Measurements from ENCODE around the gene RET.

The RET gene

DNA sequence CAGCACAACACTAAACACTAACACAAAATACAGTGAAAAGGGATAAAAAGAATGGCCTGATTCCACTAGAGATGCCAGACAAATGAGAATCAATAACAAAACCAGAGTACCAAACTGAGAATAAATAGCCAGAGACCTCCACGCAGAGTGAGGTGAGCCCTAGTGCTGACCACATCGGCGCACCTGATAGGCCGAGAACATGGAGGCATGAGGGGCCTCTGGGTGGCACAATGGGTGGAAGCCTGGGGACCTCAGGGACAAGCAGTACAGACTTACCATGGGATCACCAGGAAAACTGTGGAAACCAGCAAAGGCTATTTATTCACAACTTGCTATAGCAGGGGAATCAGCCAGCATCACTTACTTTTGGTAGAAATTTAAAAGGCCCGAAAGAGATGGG is 59.6 kb downstream of the RET start:
- ATAC-seq (ENCODE audit: low read depth) (no peak), DNase-seq (ENCODE audit: low spot score) (no peak)
- TF ChIP-seq, protein P1, sequence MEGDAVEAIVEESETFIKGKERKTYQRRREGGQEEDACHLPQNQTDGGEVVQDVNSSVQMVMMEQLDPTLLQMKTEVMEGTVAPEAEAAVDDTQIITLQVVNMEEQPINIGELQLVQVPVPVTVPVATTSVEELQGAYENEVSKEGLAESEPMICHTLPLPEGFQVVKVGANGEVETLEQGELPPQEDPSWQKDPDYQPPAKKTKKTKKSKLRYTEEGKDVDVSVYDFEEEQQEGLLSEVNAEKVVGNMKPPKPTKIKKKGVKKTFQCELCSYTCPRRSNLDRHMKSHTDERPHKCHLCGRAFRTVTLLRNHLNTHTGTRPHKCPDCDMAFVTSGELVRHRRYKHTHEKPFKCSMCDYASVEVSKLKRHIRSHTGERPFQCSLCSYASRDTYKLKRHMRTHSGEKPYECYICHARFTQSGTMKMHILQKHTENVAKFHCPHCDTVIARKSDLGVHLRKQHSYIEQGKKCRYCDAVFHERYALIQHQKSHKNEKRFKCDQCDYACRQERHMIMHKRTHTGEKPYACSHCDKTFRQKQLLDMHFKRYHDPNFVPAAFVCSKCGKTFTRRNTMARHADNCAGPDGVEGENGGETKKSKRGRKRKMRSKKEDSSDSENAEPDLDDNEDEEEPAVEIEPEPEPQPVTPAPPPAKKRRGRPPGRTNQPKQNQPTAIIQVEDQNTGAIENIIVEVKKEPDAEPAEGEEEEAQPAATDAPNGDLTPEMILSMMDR (IDR thresholded peaks at IDR 0.05; ENCODE audit: poor library complexity, severe bottlenecking), result no peak
- no peaks in the 10 kb centered on the region for H3K27me3 ChIP-seq (ENCODE audit: insufficient read depth, poor library complexity, severe bottlenecking)
- H3K9me3 ChIP-seq (ENCODE audit: severe bottlenecking), result no peaks in the 10 kb centered on the region
- no peak overlapping the region for H3K27ac ChIP-seq (ENCODE audit: poor library complexity, severe bottlenecking)
- H3K4me3 ChIP-seq (ENCODE audit: severe bottlenecking), result no peak overlapping the region
- H3K4me1 ChIP-seq (ENCODE audit: insufficient read depth, poor library complexity, severe bottlenecking), result peaks cover 16% of the 10 kb centered on the region
- H3K36me3 ChIP-seq (ENCODE audit: low read depth), result no peaks in the 10 kb centered on the region

DNA sequence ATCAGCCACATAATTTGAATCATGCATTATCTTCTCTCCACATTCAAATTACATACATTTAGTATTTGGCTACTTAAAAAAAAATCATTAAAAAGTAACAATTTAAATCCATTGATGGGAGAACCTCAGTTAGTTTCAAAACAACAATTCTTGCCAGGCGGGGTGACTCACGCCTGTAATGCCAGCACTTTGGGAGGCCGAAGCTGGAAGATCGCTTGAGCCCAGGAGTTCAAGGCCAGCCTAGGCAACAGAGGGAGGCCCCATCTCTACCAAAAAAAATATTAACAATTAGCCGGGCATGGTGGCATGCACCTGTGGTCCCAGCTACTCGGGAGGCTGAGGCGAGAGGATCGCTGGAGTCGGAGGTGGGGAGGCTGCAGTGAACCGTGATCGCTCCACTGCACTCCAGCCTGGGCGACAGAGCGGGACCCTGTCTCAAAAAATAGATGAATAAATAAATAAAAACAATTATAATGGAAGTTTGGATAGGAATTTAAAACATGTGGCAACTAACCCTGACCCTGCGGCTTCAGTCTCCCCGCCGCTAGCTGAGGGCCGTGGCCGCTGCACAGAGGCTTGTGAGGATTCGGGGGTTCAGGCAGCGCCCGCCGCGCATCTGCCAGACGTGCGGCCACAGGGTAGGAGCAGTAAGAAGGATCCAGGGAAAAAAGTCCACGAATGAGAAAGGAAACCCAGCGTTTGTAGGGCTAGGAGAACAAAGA is 60.3 kb downstream of the RET start:
- Histone ChIP-seq H3K27ac (ENCODE audit: poor library complexity, severe bottlenecking) (peak overlapping the region; percentile 83), H3K9me3 (ENCODE audit: severe bottlenecking) (no peaks in the 10 kb centered on the region), H3K4me1 (ENCODE audit: insufficient read depth, poor library complexity, severe bottlenecking) (peaks cover 16% of the 10 kb centered on the region), H3K36me3 (ENCODE audit: low read depth) (no peaks in the 10 kb centered on the region), H3K27me3 (ENCODE audit: insufficient read depth, poor library complexity, severe bottlenecking) (no peaks in the 10 kb centered on the region), H3K4me3 (ENCODE audit: severe bottlenecking) (peak overlapping the region; percentile 98)
- TF ChIP-seq, protein P1 (IDR thresholded peaks at IDR 0.05; ENCODE audit: poor library complexity, severe bottlenecking), result no peak
- ATAC-seq (ENCODE audit: low read depth) (no peak; the same call in 2 of the 3 replicates), DNase-seq (ENCODE audit: low spot score) (no peak)

- Histone ChIP-seq H3K36me3 (ENCODE audit: low read depth) (no peaks in the 10 kb centered on the region), H3K27me3 (ENCODE audit: insufficient read depth, poor library complexity, severe bottlenecking) (no peaks in the 10 kb centered on the region), H3K27ac (ENCODE audit: poor library complexity, severe bottlenecking) (peak overlapping the region; percentile 83), H3K4me3 (ENCODE audit: severe bottlenecking) (peak overlapping the region; percentile 98), H3K9me3 (ENCODE audit: severe bottlenecking) (no peaks in the 10 kb centered on the region), H3K4me1 (ENCODE audit: insufficient read depth, poor library complexity, severe bottlenecking) (peaks cover 16% of the 10 kb centered on the region)
- no peak for DNase-seq (ENCODE audit: low spot score)
- TF ChIP-seq, protein P1 (IDR thresholded peaks at IDR 0.05; ENCODE audit: poor library complexity, severe bottlenecking), result no peak
- ATAC-seq (ENCODE audit: low read depth), result peak; percentile 8; the same call in 1 of the 3 replicates
Measured at GRCh38 chr10:43137717-43138020, 60.8 kb downstream of the RET start.

DNA sequence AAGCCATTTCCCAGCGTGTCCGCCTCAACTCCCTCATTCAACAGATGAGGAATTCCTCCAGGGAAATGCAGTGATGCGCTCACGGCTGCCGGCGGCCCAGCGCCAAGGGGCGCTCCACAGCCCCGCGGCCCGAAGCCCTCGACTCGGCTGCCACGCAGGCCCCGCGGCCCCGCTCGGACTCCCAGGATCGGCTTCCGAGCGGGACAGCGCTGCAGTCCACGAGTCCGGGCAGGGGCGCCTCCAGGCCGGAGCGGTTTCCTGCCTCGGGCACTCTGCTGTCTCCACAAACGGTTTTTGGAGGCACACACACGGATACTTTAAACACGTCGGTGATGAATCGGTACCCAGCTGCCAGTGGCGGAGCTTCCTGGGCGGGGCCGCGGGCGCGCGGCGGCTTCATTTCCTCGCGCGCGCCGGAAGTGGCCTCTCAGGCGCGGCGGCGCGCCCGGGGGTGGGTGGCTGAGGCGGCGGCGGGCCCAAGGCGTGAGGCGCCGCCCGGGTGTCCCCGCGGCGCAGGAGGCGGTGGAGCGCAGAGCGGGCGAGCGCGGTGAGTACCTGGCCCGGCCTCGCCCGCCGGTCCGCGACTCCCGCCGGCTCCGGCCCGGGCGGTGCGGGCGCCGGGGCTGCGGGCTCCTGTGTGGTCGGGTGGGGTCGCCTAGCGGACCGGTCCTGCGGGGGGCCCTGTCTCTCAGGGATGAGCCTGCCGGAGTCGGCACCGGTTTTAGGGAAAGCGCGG is 61.3 kb downstream of the RET start, which contains the start of gene CSGALNACT2:
Gene CSGALNACT2, plus strand, starts transcription at position 425 of the 736 bp plus-strand sequence. CDS start 16,705 bp downstream, outside the sequence.
- H3K27ac ChIP-seq (ENCODE audit: poor library complexity, severe bottlenecking), result peak within 1 kb of the TSS; percentile 83
- DNase-seq (ENCODE audit: low spot score) (peak; percentile 82), ATAC-seq (ENCODE audit: low read depth) (peak; percentile 65)
- no peaks in the 10 kb centered on the region for H3K27me3 ChIP-seq (ENCODE audit: insufficient read depth, poor library complexity, severe bottlenecking)
- H3K9me3 ChIP-seq (ENCODE audit: severe bottlenecking), result no peaks in the 10 kb centered on the region
- H3K4me1 ChIP-seq (ENCODE audit: insufficient read depth, poor library complexity, severe bottlenecking), result peaks cover 16% of the 10 kb centered on the region
- no peaks in the 10 kb centered on the region for H3K36me3 ChIP-seq (ENCODE audit: low read depth)
- TF ChIP-seq, protein P1 (IDR thresholded peaks at IDR 0.05; ENCODE audit: poor library complexity, severe bottlenecking), result peak; percentile 5
- peak within 1 kb of the TSS; percentile 98 for H3K4me3 ChIP-seq (ENCODE audit: severe bottlenecking)

Measured in RWPE2 (cell line).